ENCODE data around the gene CDX1.

CDX1 gene

DNA sequence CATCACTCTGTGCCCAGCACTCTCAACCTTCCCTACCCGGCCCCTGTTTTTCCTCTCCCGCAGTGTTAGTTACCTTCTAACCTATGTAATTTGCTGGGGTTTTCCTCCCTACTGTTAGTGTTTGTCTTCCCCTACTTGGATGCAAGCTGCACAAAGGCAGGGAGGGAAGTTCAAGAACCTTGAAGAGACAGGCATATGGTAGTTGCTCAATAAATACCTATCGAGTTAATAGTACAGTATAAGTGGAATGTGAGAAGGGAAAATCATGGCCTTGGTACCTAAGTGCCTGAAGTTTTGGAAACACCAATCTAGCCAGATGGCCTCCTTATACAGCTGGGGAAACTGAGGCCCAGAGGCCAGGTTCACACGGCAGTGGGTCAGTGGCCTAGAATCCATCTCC is 35.1 kb upstream of the CDX1 start:
- H2AFZ ChIP-seq (ENCODE audit: low read length): no peak overlapping the region
- no peaks in the 10 kb centered on the region for H3K9me3 ChIP-seq (ENCODE audit: low read length)
- no peaks in the 10 kb centered on the region for H4K20me1 ChIP-seq (ENCODE audit: insufficient read depth, low read length)
- H3K79me2 ChIP-seq (ENCODE audit: insufficient read depth, low read length): no peaks in the 10 kb centered on the region
- no peaks in the 10 kb centered on the region for H3K27me3 ChIP-seq (ENCODE audit: insufficient read depth, low read length)
- no peak overlapping the region for H3K4me2 ChIP-seq (ENCODE audit: low read length)
- no peaks in the 10 kb centered on the region for H3K36me3 ChIP-seq (ENCODE audit: insufficient read depth, low read length)
- H3K4me1 ChIP-seq (ENCODE audit: insufficient read depth, low read length, severe bottlenecking): no peaks in the 10 kb centered on the region
- TF ChIP-seq CTCF (IDR thresholded peaks at IDR 0.05; ENCODE audit: low read length) (no peak), EZH2 (IDR thresholded peaks at IDR 0.05; ENCODE audit: borderline replicate concordance, low read length) (no peak)
- no peaks in the 10 kb centered on the region for H3K9me2 ChIP-seq (ENCODE audit: low read depth, low read length)
- H3F3A ChIP-seq (ENCODE audit: insufficient read depth, low read length): no peaks in the 10 kb centered on the region
- H3K4me3 ChIP-seq (ENCODE audit: low read depth, low read length, poor library complexity, severe bottlenecking): no peak overlapping the region
- no peak overlapping the region for H3K27ac ChIP-seq (ENCODE audit: low read depth, low read length, poor library complexity, severe bottlenecking)
- no peak overlapping the region for H3K9ac ChIP-seq (ENCODE audit: low read length)

DNA sequence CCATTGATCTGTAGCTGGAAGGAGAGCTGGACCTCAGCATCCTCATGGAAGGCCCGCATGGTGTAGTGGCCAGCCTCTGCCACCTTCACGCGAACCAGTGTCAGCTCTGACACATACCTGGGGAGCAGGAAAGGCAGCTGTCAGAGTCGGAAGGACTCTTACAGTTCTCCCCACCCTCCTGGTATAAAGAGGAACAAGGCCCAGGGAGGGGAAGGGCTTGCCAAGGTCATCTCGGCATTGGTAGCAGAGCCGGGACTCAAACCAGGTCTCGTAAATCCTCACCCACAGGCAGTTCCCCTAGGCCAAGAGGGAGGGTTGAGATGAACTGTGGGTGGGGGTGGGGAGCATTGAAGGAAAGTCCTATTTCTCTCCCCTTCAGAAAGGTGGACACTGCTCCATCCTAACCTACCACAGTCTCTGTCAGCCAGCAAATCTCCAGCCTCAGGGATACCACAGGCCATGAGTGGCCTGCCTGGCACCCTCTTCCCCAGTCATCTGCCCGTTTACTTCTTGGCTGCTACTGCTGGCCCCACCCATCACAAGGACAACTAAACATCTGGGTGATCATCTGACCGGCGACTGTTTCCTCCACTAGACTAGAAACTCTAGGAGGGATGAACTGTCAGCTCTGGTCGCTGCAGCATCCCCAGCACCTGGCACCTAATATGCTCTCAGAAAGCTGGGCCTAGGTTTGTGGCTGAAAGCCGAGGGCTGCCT is 34.4 kb upstream of the CDX1 start:
- Histone ChIP-seq H2AFZ (ENCODE audit: low read length) (no peak overlapping the region), H3K9ac (ENCODE audit: low read length) (no peak overlapping the region), H3K79me2 (ENCODE audit: insufficient read depth, low read length) (no peaks in the 10 kb centered on the region), H4K20me1 (ENCODE audit: insufficient read depth, low read length) (no peaks in the 10 kb centered on the region), H3K4me2 (ENCODE audit: low read length) (no peak overlapping the region), H3K27ac (ENCODE audit: low read depth, low read length, poor library complexity, severe bottlenecking) (no peak overlapping the region), H3K27me3 (ENCODE audit: insufficient read depth, low read length) (no peaks in the 10 kb centered on the region), H3K36me3 (ENCODE audit: insufficient read depth, low read length) (no peaks in the 10 kb centered on the region), H3K4me1 (ENCODE audit: insufficient read depth, low read length, severe bottlenecking) (no peaks in the 10 kb centered on the region), H3K9me2 (ENCODE audit: low read depth, low read length) (no peaks in the 10 kb centered on the region), H3K9me3 (ENCODE audit: low read length) (no peaks in the 10 kb centered on the region), H3K4me3 (ENCODE audit: low read depth, low read length, poor library complexity, severe bottlenecking) (no peak overlapping the region), H3F3A (ENCODE audit: insufficient read depth, low read length) (no peaks in the 10 kb centered on the region)
- TF ChIP-seq CTCF (IDR thresholded peaks at IDR 0.05; ENCODE audit: low read length) (no peak), EZH2 (IDR thresholded peaks at IDR 0.05; ENCODE audit: borderline replicate concordance, low read length) (no peak)

GRCh38 chr5:150132740-150133139 is 33.8 kb upstream of the CDX1 start:
- no peaks in the 10 kb centered on the region for H3K27me3 ChIP-seq (ENCODE audit: insufficient read depth, low read length)
- no peaks in the 10 kb centered on the region for H3K79me2 ChIP-seq (ENCODE audit: insufficient read depth, low read length)
- no peak overlapping the region for H3K9ac ChIP-seq (ENCODE audit: low read length)
- no peaks in the 10 kb centered on the region for H3K9me2 ChIP-seq (ENCODE audit: low read depth, low read length)
- H2AFZ ChIP-seq (ENCODE audit: low read length): no peak overlapping the region
- TF ChIP-seq CTCF (IDR thresholded peaks at IDR 0.05; ENCODE audit: low read length) (no peak), EZH2 (IDR thresholded peaks at IDR 0.05; ENCODE audit: borderline replicate concordance, low read length) (no peak)
- no peak overlapping the region for H3K4me2 ChIP-seq (ENCODE audit: low read length)
- no peak overlapping the region for H3K27ac ChIP-seq (ENCODE audit: low read depth, low read length, poor library complexity, severe bottlenecking)
- H3K4me3 ChIP-seq (ENCODE audit: low read depth, low read length, poor library complexity, severe bottlenecking): no peak overlapping the region
- H3F3A ChIP-seq (ENCODE audit: insufficient read depth, low read length): no peaks in the 10 kb centered on the region
- H3K36me3 ChIP-seq (ENCODE audit: insufficient read depth, low read length): no peaks in the 10 kb centered on the region
- H4K20me1 ChIP-seq (ENCODE audit: insufficient read depth, low read length): no peaks in the 10 kb centered on the region
- no peaks in the 10 kb centered on the region for H3K9me3 ChIP-seq (ENCODE audit: low read length)
- H3K4me1 ChIP-seq (ENCODE audit: insufficient read depth, low read length, severe bottlenecking): no peaks in the 10 kb centered on the region

All from OCI-LY1 (cell line).